HG02885 (cell line): Measurements from ENCODE around the gene TMEM139.

Experiments used
- ATAC-seq: cut with Tn5 transposase; IDR thresholded peaks from one replicate; pipeline ENCODE4 v1.9.1; 2021; ENCODE audit warnings: mild to moderate bottlenecking; ENCODE audit not compliant: unreplicated experiment, poor library complexity

Gene TMEM139

DNA sequence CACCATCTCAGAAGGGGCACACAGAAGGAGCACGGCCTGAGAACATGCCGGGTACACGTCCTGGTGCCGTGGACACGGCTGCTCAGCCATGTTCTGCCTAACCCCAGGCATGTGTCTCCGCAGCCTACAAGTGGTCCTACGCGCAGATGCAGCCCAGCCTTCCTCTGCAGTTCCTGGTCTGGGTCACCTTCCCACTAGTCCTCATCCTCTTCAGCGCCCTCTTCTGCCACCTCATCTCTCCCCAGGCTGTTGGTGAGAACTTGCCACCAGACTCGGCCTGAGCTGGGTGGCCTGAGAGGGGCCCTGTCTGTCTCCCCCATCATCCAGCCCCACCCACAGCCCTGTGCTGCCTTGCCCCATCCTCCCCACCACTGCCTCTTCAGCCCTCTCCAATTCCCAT lies 36.5 kb downstream of the TMEM139 start:
- ATAC-seq, result no peak

DNA sequence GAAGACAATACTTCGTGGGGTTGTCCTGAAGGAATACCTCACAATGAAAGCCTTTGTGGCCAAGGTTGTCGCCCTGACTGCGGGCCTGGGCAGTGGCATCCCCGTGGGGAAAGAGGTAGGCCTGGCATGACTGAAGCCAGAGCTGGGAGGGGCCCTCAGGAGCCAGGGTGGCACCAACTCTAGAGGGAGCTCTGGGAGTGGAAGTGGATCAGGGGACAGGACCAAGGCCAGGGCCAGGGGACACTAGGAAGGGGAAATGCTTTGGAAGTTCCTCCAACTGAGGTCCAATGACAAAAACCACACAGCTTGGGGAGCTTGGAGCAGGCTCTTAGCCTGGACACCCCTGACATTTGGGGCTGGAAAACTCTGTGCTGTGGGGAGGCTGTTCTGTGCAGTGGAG lies 37.0 kb downstream of the TMEM139 start:
- ATAC-seq, result no peak

DNA sequence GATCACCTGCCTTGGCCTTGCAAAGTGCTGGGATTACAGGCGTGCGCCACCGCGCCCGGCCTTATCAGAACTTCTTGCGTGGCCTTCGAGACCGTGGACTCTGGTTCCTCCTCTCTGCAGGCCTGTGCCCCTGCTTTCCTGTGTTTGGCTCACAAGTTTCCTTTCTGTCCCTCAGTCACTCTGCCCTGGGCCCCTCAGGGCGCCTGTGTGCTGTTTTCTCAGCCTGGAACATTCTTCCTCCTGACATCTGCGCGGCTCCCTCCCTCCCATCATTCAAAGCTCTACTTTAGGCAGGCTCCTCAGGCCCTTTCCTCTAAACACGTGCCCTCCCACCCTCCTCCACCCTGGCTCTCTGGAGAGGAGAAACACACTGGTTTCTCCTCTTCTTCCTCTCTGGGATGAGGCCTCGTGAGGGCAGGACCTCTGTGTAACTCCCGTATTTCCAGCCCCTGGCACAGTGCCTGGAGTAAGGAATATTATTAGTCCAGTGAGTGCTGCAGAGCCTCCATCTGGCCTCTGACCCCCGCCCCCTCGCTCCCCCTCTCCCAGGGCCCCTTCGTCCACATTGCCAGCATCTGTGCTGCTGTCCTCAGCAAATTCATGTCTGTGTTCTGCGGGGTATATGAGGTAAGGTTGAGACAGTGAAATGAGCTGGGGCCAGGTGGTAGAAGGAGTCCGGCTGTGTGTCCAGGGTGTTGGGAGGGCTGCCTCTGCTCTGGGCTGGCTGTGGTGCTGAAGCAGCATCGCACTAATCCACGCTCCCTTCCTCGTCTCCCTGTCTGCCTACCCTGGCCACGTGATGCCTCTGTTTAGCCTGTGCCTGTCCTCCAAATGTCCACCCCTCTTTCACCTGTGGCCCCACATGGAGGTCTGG lies 38.2 kb downstream of the TMEM139 start:
- no peak for ATAC-seq

DNA sequence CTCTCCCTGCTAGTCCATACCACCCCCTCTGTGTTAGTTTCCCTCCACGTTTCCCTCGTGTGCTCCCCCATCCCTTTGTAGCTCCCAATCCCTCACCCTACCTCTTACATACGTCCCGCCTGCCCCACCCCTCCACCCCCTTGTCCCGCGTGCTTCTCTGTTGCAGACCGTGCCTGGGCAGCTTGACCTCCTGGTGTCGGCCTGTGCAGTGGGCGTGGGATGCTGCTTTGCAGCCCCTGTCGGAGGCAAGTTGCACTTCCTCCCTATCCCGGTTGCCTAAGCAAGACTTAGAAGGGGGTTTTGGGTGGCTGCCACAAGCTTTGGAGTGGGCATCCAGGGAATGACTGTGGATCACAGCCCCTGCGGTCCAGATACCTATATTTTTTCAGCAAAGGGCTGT lies 38.9 kb downstream of the TMEM139 start:
- no peak for ATAC-seq

DNA sequence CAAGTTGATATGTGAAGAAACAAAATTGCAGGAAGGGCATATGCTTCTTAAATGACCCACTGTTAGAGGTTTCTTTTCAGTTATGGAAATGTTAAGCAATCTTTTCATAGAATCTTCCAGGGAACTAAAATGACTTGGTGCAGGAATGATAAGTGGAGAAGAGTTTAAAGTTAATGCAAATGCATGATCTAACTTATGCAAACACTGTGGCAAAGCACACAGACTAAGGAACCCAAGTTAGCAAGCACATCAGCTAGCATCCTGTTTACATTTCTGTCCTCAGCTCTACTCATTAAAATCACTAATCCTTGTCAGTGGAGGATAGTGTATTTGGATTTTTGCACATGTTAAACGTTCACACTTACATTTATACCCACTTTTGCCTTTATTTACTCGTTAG lies 40.5 kb downstream of the TMEM139 start:
- peak; percentile 56 for ATAC-seq

DNA sequence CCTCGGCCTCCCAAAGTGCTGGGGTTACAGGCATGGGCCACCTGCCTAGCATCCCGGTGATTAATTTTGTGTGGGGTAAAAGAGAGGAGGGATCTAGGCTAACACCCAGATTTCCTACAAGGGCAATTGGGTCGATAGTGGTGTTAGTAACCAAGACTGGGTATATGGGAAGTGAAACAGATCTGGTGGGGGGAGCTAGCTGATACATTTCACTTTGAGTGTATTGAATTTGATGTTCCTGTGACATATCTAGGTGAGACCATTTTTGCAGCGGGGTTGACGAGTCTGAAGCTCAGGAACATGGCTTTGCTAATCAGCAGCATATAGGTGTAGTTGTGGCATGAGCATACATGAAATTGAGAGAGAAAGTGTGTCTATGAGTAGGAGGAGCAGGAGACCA lies 43.1 kb downstream of the TMEM139 start:
- ATAC-seq, result peak; percentile 83

DNA sequence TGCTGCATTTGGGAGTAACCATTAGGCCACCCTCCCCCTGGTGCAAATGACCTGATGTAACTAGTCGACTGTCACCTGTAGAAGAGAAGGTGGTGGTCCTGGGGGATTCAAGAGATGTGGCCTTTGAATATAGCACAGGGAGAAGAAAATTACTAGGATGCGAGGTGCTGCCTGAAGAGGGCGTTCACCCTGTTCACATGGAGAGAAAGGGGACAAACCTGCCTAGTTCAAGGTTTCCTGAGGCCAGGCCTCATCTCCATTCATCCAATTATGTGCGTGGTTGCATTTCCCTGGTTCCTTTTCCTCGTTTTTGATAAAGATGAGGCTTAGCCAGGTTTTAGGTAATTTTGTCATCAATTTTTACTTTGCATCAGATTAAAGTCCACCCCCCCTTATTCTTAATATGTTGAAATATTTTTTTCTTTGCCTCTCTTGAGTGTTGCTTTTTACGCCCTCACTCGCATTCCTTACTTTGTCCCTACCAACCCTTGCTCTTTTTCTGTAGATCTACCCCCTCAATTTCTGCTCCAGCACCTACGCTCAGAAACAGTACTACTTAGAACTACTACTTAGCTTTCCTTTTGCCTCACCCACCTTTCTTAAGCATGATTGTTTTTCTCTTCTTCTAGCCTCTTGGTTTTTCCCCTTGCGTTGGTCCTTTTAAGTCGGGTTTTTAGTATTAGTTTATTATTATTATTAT lies 44.9 kb downstream of the TMEM139 start:
- ATAC-seq, result no peak

DNA sequence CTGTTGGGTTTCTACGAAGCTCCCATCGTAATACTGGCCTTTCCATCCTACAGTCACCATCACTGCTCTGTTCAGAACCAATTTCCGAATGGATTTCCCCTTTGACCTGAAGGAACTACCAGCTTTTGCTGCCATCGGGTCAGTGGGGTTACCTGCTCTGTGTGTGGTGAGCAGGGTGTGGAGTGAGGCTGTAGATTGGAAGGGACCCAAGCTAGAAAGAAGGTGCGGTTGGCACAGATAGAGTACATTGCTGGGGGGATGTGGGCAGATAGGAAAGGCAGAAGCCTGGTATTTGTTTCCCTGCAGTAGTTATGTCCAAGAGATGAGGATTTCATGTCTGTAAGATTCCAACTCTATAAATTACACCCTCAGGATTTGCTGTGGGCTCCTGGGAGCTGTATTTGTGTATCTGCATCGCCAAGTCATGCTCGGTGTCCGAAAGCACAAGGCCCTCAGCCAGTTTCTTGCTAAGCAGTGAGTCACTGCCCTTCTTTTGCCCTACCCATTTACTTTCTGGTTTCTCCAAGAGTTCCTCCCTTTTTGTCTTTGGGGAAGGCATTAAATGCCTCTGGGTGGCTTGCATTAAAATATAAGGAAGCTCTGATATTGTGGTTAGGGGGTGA lies 46.5 kb downstream of the TMEM139 start:
- no peak for ATAC-seq

DNA sequence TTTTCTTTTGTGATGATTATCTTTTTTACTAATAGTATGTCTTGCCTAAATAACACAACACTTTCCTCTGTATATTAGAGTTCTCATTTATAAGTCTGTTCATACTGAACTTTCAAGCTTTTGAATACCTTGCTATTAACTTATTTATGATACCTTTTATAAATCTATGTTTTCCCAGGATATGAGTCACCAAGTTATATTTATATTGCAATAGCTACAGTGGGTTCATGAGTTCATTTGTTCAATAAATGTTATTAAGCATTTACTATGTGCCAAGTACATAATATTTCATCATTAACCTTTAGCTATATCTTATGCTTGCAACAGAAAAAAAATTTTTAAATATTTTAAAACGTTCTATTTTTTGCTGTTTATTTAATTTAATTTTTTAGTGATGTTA lies 49.5 kb downstream of the TMEM139 start:
- ATAC-seq, result no peak

DNA sequence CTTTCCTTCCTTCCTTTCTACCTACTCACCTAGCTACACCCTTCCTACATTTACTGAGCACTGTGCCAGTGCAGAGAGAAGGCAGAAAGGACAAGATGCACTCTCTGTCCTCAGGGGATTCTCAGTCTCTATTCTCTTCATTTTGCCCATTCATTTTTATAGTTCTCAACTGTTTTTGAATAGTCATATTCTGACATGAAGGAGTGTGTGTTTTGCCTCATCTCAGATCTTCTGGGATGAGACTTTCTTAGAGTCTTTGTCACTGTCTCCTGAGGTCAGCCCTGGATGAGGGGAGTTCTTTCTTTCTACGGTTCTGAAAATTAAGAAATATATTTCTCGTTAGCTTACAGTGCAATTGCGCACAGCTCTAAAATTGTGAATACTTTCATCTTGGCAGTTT lies 52.5 kb downstream of the TMEM139 start:
- no peak for ATAC-seq
